PFSK-1 (cell line): Measurements from ENCODE around the gene HAGHL.

ENCODE experiments used
- FOXP2 ChIP-seq: optimal IDR thresholded peaks from 2 replicates; pipeline ENCODE3; 2011; ENCODE audit warnings: borderline replicate concordance, control low read depth, inconsistent platforms; ENCODE audit not compliant: insufficient read depth; ENCODE audit errors: extremely low read length, extremely low read depth
- POLR2AphosphoS5 ChIP-seq: IDR thresholded peaks from 2 replicates; pipeline ENCODE4 v1.6.1; 2012; ENCODE audit warnings: low read depth, mild to moderate bottlenecking, control low read depth, low read length, moderate library complexity
- SIN3A ChIP-seq: IDR thresholded peaks from 2 replicates; pipeline ENCODE4 v1.6.1; 2012; ENCODE audit warnings: mild to moderate bottlenecking, low read length, moderate library complexity, borderline replicate concordance; ENCODE audit not compliant: insufficient read depth
- TAF1 ChIP-seq: IDR thresholded peaks from 2 replicates; pipeline ENCODE4 v1.6.1; 2012; ENCODE audit warnings: low read length, control low read depth, borderline replicate concordance; ENCODE audit not compliant: insufficient read depth
- TF ChIP-seq, protein P1 (sequence below), 2 experiments: IDR thresholded peaks; 2 replicates each; pipeline versions ENCODE4 v1.6.1 to v1.8.0; 2011 to 2012; ENCODE audit warnings: low read depth in 2 of 2, low read length in 2 of 2, control low read depth in 1 of 2, inconsistent platforms in 1 of 2, mild to moderate bottlenecking in 1 of 2, moderate library complexity in 1 of 2; ENCODE audit not compliant: insufficient read depth in 1 of 2

HAGHL gene

DNA sequence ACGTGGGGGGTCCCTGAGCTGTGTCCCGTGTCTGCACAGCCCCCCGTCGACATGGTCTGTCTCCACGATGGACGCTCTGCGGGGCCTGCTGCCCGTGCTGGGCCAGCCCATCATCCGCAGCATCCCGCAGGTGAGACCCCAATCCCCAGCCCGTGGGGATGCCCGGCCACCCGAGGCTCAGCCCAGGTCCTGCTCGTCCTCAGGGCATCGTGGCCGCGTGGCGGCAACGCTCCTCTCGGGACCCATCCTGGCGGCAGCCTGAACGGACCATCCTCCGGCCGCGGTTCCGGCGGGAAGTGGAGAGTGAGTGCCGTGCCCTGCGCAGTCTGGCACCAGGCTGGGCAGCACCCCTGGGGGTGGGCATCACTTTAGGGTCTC, 38.6 kb downstream of the HAGHL start:
- no peak for TF ChIP-seq FOXP2
- TF ChIP-seq, protein P1, sequence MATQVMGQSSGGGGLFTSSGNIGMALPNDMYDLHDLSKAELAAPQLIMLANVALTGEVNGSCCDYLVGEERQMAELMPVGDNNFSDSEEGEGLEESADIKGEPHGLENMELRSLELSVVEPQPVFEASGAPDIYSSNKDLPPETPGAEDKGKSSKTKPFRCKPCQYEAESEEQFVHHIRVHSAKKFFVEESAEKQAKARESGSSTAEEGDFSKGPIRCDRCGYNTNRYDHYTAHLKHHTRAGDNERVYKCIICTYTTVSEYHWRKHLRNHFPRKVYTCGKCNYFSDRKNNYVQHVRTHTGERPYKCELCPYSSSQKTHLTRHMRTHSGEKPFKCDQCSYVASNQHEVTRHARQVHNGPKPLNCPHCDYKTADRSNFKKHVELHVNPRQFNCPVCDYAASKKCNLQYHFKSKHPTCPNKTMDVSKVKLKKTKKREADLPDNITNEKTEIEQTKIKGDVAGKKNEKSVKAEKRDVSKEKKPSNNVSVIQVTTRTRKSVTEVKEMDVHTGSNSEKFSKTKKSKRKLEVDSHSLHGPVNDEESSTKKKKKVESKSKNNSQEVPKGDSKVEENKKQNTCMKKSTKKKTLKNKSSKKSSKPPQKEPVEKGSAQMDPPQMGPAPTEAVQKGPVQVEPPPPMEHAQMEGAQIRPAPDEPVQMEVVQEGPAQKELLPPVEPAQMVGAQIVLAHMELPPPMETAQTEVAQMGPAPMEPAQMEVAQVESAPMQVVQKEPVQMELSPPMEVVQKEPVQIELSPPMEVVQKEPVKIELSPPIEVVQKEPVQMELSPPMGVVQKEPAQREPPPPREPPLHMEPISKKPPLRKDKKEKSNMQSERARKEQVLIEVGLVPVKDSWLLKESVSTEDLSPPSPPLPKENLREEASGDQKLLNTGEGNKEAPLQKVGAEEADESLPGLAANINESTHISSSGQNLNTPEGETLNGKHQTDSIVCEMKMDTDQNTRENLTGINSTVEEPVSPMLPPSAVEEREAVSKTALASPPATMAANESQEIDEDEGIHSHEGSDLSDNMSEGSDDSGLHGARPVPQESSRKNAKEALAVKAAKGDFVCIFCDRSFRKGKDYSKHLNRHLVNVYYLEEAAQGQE (IDR thresholded peaks at IDR 0.05; ENCODE audit: insufficient read depth in 1 of 2, low read depth in 2 of 2, low read length in 2 of 2), result no peak
- TF ChIP-seq TAF1, result no peak
- no peak for TF ChIP-seq POLR2AphosphoS5
- no peak for TF ChIP-seq SIN3A

DNA sequence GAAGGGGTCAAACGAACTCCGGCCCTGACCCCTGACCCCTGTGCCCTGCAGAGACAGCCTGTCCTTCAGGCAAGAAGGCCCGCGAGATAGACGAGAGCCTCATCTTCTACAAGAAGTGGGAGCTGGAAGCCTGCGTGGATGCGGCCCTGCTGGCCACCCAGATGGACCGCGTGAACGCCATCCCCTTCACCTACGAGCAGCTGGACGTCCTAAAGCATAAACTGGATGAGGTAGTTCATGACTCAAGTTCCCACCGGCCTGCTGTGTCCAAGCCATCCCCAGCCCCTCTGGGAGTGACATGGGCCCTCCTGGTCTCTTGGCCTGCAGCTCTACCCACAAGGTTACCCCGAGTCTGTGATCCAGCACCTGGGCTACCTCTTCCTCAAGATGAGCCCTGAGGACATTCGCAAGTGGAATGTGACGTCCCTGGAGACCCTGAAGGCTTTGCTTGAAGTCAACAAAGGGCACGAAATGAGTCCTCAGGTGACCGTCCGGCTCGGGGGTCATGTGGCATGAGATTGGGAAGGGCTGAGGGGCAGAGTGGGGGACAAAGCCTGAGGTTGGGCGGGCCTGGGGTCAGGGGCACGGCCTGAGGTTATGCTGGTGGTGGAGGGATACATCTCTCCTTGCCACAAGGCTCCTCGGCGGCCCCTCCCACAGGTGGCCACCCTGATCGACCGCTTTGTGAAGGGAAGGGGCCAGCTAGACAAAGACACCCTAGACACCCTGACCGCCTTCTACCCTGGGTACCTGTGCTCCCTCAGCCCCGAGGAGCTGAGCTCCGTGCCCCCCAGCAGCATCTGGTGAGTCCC, 39.3 kb downstream of the HAGHL start:
- TF ChIP-seq FOXP2 (no peak), POLR2AphosphoS5 (no peak), TAF1 (no peak), SIN3A (no peak)
- TF ChIP-seq, protein P1 (IDR thresholded peaks at IDR 0.05; ENCODE audit: insufficient read depth in 1 of 2, low read depth in 2 of 2, low read length in 2 of 2), result no peak

DNA sequence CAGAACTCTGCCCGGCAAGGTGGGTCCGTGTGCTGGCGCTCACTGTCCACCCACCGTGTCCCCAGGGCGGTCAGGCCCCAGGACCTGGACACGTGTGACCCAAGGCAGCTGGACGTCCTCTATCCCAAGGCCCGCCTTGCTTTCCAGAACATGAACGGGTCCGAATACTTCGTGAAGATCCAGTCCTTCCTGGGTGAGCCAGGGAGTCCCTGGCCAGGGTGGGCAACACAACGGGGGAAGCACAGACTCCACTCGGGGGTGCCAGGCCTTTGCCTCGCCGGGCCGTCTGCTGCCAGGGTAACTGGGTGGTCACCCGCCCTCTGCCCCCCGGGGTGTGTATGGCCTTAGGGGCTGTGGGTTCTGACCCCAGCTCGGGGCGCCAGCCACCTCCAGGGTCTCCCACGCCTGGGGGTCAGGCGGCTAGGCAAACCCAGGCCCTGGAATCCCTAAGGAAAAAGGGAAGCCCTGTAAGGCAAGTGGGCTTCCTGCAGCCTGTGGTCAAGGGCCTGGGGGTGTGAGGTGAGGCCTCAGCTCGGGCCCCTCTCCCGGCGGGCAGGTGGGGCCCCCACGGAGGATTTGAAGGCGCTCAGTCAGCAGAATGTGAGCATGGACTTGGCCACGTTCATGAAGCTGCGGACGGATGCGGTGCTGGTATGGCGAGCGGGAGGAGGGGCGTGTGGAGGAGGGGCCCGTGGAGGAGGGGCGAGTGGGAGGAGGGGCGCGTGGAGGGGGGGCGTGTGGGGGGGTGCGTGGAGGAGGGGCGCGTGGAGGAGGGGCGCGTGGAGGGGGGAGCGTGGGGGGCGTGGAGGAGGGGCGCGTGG, 40.1 kb downstream of the HAGHL start:
- TF ChIP-seq TAF1, result no peak
- no peak for TF ChIP-seq SIN3A
- no peak for TF ChIP-seq POLR2AphosphoS5

DNA sequence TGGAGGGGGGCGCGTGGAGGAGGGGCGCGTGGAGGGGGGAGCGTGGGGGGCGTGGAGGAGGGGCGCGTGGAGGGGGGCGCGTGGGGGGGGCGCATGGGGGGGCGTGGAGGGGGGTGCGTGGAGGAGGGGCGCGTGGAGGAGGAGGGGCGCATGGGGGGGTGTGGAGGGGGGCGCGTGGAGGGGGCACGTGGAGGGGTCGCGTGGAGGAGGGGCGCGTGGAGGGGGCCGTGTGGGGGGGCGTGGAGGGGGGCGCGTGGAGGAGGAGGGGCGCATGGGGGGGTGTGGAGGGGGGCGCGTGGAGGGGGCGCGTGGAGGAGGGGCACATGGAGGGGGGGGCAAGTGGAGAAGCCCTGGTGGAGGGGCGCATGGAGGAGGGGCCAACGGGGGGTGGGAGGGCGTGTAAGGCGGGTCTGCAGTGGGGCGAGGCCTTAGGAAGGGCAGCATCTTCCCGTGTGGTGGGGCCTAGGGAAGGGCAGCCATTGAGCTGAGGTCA, 40.9 kb downstream of the HAGHL start:
- TF ChIP-seq TAF1 (no peak), FOXP2 (no peak), SIN3A (no peak), POLR2AphosphoS5 (no peak)
- TF ChIP-seq, protein P1 (IDR thresholded peaks at IDR 0.05; ENCODE audit: insufficient read depth in 1 of 2, low read depth in 2 of 2, low read length in 2 of 2), result no peak

DNA sequence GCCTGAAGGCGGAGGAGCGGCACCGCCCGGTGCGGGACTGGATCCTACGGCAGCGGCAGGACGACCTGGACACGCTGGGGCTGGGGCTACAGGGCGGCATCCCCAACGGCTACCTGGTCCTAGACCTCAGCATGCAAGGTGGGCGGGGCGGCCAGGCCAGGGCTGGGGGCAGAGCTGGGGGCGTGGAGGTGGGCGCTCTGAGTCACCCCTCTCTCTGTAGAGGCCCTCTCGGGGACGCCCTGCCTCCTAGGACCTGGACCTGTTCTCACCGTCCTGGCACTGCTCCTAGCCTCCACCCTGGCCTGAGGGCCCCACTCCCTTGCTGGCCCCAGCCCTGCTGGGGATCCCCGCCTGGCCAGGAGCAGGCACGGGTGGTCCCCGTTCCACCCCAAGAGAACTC, 41.5 kb downstream of the HAGHL start:
- no peak for TF ChIP-seq POLR2AphosphoS5
- TF ChIP-seq, protein P1 (IDR thresholded peaks at IDR 0.05; ENCODE audit: insufficient read depth in 1 of 2, low read depth in 2 of 2, low read length in 2 of 2), result no peak
- TF ChIP-seq FOXP2, result no peak
- no peak for TF ChIP-seq SIN3A
- no peak for TF ChIP-seq TAF1
